IMR-90 (cell line): ENCODE measurements around the gene TENM3.

Experiments
- SMC3 ChIP-seq: fragments of 150-350 bp; IDR thresholded peaks from 2 replicates; pipeline ENCODE4 v1.6.1; 2016; ENCODE audit warnings: low read depth, mild to moderate bottlenecking, antibody characterized with exemption, low read length, moderate library complexity
- TF ChIP-seq, protein P1 (sequence below): conservative IDR thresholded peaks from 2 replicates; pipeline ENCODE4 v1.5.1; 2012; ENCODE audit warnings: mild to moderate bottlenecking, low read depth, low read length, improper control_type of control experiment
- TF ChIP-seq, protein P2 (sequence below): fragments of 150-350 bp; IDR thresholded peaks from 2 replicates; pipeline ENCODE4 v1.6.1; 2016; ENCODE audit warnings: low read depth, mild to moderate bottlenecking, low read length, moderate library complexity, borderline replicate concordance

DNA sequence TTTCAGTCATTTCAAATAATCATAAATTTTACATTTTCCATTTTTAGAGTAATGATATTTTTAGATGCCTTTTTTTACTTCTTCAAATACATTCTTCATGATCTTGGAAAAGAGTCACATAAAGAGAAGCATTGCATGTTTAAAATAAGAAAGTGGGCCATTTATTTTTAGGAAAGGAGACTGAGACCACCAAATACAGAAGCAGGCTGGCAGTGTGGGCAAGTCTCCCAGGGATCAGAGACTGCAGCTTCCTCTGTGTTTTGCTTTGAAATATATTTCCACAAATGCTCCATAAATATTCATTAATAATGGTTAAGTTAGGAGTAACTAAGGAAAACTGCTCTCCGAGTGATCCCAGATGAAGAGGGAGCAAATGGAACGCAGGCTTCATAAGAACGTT lies 397.3 kb downstream of the TENM3 start:
- TF ChIP-seq, protein P1, sequence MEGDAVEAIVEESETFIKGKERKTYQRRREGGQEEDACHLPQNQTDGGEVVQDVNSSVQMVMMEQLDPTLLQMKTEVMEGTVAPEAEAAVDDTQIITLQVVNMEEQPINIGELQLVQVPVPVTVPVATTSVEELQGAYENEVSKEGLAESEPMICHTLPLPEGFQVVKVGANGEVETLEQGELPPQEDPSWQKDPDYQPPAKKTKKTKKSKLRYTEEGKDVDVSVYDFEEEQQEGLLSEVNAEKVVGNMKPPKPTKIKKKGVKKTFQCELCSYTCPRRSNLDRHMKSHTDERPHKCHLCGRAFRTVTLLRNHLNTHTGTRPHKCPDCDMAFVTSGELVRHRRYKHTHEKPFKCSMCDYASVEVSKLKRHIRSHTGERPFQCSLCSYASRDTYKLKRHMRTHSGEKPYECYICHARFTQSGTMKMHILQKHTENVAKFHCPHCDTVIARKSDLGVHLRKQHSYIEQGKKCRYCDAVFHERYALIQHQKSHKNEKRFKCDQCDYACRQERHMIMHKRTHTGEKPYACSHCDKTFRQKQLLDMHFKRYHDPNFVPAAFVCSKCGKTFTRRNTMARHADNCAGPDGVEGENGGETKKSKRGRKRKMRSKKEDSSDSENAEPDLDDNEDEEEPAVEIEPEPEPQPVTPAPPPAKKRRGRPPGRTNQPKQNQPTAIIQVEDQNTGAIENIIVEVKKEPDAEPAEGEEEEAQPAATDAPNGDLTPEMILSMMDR = no peak
- TF ChIP-seq, protein P2, sequence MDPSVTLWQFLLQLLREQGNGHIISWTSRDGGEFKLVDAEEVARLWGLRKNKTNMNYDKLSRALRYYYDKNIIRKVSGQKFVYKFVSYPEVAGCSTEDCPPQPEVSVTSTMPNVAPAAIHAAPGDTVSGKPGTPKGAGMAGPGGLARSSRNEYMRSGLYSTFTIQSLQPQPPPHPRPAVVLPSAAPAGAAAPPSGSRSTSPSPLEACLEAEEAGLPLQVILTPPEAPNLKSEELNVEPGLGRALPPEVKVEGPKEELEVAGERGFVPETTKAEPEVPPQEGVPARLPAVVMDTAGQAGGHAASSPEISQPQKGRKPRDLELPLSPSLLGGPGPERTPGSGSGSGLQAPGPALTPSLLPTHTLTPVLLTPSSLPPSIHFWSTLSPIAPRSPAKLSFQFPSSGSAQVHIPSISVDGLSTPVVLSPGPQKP = no peak
- no peak for TF ChIP-seq SMC3
